Effector memory CD4-positive, alpha-beta T cell (primary cell): ENCODE results near the gene LCN2.

Experiments
- DNase-seq, 3 donors: peaks; one replicate each; pipeline ENCODE4 v3.0.0-alpha.2; 2020
- H3K27ac ChIP-seq: 2 replicates; pipeline ENCODE4 v1.7.0; 2013; ENCODE audit warnings: mild to moderate bottlenecking, low read length, moderate library complexity; ENCODE audit not compliant: insufficient read depth, poor library complexity, severe bottlenecking
- H3K27me3 ChIP-seq: replicated peaks from 2 replicates; pipeline ENCODE4 v1.7.0; 2013; ENCODE audit warnings: mild to moderate bottlenecking, low read length; ENCODE audit not compliant: insufficient read depth, control insufficient read depth, poor library complexity, severe bottlenecking
- H3K36me3 ChIP-seq: 2 replicates; pipeline ENCODE4 v1.7.0; 2013; ENCODE audit warnings: mild to moderate bottlenecking, low read length, moderate library complexity; ENCODE audit not compliant: control insufficient read depth, insufficient read depth
- H3K4me1 ChIP-seq: 2 replicates; pipeline ENCODE4 v1.7.0; 2013; ENCODE audit warnings: low read length, mild to moderate bottlenecking; ENCODE audit not compliant: control insufficient read depth, insufficient read depth, poor library complexity, severe bottlenecking
- H3K4me3 ChIP-seq: 2 replicates; pipeline ENCODE4 v1.7.0; 2013; ENCODE audit warnings: low read length, low read depth, mild to moderate bottlenecking; ENCODE audit not compliant: insufficient read depth, poor library complexity, severe bottlenecking
- H3K9me3 ChIP-seq: 2 replicates; pipeline ENCODE4 v1.7.0; 2013; ENCODE audit warnings: mild to moderate bottlenecking, low read length, moderate library complexity; ENCODE audit not compliant: control insufficient read depth

The LCN2 gene

DNA sequence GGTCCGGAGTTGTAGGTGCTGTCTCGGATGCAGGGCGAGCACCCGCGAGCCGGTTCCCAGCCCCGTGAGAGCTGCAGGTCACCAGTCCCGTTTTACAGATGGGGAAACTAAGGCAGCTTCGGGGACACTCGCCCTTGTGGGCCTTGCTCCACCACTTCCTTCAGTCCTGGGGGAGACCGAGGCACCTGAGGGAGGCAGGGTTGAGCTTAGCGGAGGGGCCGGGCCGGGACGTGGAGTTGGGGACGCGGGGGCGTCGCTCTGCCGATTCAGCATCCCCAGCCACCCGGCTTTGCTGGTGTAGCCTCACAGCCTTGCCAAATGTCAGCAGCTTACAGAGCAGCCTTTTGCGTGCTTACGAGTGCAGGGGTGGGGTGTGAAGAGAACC, 11.3 kb downstream of the LCN2 start:
- Histone ChIP-seq H3K27ac (peak overlapping the region; percentile 74), H3K4me3 (peak overlapping the region; percentile 91), H3K27me3 (no peaks in the 10 kb centered on the region), H3K36me3 (peaks cover 8% of the 10 kb centered on the region), H3K4me1 (peaks cover 14% of the 10 kb centered on the region), H3K9me3 (no peaks in the 10 kb centered on the region)
- no peak for DNase-seq

DNA sequence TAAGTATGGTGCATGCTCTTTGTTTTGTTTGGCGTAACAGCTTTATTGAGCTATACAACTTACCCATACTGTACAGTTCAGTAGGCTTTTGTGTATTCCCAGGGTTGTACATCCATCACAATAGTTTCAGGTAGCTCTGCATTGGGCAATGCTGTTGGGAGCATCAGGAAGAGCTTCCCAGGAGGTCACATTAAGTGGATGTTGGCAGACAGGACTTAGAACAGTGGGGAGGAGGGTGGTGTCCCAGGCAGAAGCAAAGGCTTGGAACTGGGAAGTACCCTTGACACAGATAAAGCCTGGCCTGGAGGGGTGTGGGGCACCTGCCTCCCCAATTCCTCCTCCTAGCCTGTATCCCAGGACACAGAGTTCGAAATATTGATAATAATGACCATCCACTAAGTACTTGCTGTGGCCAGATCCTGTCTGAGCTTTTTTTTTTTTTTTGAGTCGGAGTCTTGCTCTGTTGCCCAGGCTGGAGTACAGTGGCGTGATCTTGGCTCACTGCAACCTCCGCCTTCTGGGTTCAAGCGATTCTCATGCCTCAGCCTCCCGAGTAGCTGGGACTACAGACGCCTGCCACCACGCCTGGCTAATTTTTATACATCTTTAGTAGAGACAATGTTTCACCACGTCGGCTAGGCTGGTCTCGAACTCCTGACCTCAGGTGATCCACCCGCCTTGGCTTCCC, 12.1 kb downstream of the LCN2 start:
- no peak for DNase-seq
- no peak overlapping the region for H3K27ac ChIP-seq
- peaks cover 14% of the 10 kb centered on the region for H3K4me1 ChIP-seq
- peaks cover 9% of the 10 kb centered on the region for H3K36me3 ChIP-seq
- H3K27me3 ChIP-seq, result no peaks in the 10 kb centered on the region
- H3K9me3 ChIP-seq, result no peaks in the 10 kb centered on the region
- H3K4me3 ChIP-seq, result no peak overlapping the region

DNA sequence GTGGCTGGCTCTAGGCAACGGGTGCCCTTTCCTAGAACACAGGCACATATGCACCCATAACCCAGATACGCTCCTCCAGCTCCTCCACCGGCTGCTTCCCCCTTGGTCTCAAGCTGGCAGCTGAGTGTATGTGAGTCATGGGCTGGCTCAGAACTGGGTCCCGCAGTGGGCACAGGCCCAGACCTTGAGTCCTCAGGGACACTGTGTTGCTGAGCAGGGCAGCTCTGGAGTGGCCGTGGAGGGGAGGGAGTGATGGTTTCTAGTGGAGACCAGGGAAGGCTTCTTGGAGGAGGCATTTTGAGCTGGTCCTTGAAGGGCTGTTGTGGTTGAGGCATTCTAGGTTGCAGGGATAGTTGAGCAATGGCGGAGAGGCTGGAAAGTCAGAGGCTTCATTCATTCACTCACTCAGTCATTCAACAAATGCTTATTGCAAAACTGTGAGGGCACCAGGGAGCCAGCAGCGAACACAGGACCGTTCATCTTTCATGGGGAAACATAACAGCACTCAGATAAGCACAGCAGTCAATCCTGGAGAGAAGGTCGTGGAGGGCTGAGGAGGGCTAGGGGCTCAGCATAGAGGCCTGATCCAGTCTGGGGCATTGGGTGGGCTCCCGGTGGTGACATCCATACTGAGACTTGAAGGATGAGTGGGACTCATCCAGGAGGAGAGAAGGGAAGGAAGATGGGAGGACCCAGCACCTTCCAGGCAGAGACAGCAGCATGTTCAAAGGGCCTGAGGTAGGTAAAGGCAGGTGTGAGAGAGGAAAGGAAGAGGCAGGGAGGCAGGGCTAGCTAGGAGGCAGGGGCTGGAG, 13.2 kb downstream of the LCN2 start:
- Histone ChIP-seq H3K27ac (no peak overlapping the region), H3K36me3 (peaks cover 20% of the 10 kb centered on the region), H3K9me3 (no peaks in the 10 kb centered on the region), H3K4me1 (peaks cover 14% of the 10 kb centered on the region), H3K27me3 (no peaks in the 10 kb centered on the region), H3K4me3 (no peak overlapping the region)
- DNase-seq, result no peak

DNA sequence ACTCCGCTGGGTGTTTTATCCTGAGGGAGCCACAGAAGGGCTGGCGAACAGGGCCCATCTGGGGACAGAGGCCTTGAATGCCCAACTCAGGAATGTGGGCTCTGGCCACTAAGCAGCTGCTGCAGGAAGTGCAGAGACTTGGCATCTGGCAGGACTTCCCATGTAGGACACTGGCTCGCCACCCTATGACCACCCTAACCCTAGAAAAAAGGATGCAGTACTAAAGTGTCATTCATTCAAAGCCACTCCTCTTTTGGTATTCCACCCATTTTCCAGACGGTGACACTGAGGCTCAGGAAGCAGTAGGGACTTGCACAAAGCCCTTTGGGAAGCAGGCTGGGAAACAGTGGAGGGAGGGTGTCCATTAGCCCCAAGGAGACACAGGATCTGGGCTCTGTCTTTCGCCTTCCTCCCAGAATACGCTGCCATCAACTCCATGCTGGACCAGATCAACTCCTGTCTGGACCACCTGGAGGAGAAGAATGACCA, 13.8 kb downstream of the LCN2 start:
- peaks cover 20% of the 10 kb centered on the region for H3K36me3 ChIP-seq
- H3K4me1 ChIP-seq, result peaks cover 14% of the 10 kb centered on the region
- DNase-seq, result no peak

DNA sequence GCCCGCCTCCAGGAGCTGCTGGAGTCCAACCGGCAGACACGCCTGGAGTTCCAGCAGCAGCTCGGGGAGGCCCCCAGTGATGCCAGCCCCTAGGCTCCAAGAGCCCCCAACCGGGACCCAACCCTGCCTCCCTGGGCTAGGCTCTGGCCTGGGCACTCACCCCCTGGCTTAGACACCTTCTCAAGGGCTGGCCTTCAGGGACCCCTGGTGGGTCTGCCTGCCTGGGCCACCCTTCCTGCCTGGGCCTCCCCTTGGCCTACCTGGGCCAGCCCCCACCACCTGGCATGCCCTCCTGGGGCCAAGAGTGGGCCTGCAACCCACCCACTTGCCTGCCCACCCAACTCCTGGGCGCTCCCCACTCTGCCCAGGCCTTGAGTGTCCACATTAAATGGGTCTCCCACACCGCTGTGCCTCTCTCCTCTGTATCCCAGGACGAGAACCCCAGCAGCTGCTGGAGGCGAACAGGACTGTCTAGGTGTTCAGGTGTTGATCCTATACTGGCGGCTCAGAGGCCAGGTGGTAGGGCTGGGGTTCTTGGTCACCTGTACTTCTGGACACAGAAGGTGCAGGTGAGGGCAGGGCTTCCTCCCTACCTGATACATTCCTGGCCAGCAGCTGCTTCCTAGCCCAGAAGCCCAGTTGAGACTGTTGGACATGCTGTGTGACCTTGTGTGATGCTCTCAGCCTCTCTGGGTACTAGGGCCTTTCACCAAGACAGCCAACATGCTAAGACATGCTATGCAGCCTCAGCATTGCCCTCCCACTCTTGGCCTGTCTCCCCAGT, 14.5 kb downstream of the LCN2 start:
- H3K4me1 ChIP-seq, result peaks cover 14% of the 10 kb centered on the region
- DNase-seq, result no peak
- no peaks in the 10 kb centered on the region for H3K27me3 ChIP-seq
- peaks cover 20% of the 10 kb centered on the region for H3K36me3 ChIP-seq
- no peaks in the 10 kb centered on the region for H3K9me3 ChIP-seq
- no peak overlapping the region for H3K4me3 ChIP-seq
- H3K27ac ChIP-seq, result no peak overlapping the region

More for the DNA sequence above, 13.8 kb downstream of the LCN2 start:
- no peaks in the 10 kb centered on the region for H3K27me3 ChIP-seq
- H3K4me3 ChIP-seq, result no peak overlapping the region
- no peaks in the 10 kb centered on the region for H3K9me3 ChIP-seq
- H3K27ac ChIP-seq, result no peak overlapping the region

DNA sequence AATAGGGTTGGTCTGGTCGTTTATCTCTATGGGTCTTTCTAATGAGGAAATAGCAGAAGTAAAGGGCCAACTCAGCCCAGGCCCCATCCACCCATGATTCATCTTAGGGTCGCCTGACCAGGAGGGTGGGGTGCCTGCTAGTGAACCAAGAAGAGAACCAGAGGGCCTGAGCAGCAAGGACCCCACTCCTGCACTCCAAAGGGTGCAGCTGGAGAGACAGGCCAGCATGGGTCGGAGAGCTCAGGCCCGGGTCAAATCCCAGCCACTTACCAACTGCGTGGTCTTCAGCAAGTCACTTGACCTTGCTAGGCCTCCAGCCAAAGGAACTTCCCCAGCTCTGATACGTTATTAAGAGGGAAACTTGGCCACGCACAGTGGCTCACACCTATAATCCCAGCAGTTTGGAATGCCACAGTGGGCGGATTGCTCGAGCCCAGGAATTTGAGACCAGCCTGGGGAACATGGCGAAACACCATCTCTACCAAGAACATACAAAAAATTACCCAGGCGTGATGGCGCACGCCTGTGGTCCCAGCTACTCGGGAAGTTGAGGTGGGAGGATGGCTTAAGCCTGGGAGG, 15.1 kb downstream of the LCN2 start:
- H3K4me3 ChIP-seq, result no peak overlapping the region
- H3K36me3 ChIP-seq, result peaks cover 27% of the 10 kb centered on the region
- peaks cover 11% of the 10 kb centered on the region for H3K4me1 ChIP-seq
- no peaks in the 10 kb centered on the region for H3K9me3 ChIP-seq
- DNase-seq, result no peak
- no peak overlapping the region for H3K27ac ChIP-seq
- no peaks in the 10 kb centered on the region for H3K27me3 ChIP-seq

DNA sequence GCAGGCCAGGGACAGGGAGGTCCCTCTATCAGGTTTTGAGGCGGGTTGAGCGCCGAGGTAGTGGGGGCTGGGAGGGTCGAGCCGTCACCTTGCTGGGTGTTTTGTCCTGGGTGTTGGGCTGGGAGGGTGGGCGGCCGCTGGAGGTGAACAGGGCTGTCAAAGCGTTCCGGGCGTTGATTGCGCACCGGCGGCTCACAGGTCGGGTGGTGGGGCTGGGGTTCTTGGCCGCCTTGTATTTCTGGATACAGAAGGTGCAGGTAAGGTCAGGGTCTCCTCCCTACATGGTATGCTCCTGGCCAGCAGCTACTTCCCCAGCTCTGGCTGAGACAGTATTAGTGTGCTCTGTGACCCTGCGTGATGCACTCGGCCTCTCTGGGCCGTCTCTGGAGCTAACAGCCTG, 16.9 kb downstream of the LCN2 start:
- peaks cover 2% of the 10 kb centered on the region for H3K4me1 ChIP-seq
- no peak for DNase-seq
- no peaks in the 10 kb centered on the region for H3K9me3 ChIP-seq
- H3K27ac ChIP-seq, result no peak overlapping the region
- no peaks in the 10 kb centered on the region for H3K27me3 ChIP-seq
- H3K36me3 ChIP-seq, result peaks cover 37% of the 10 kb centered on the region
- H3K4me3 ChIP-seq, result no peak overlapping the region

DNA sequence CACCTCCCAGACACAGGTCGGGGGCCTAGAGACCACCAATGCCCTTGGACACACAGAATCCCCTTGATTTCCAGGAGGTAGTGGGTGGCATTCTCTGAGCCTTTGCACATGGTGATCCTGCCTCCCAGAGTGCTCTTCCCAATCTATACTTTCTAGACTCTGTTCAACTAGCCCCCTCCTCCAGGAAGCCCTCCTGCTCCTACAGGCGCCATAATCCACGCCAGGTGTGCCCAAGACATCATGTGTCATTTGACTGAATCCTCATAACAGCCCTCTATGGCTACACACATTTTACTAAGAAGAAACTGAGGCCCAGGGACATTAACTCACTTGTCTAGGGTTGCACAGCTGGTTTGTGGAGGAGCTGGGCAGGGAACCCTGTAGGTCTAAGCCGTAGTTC, 18.0 kb downstream of the LCN2 start:
- Histone ChIP-seq H3K36me3 (peaks cover 37% of the 10 kb centered on the region), H3K27ac (no peak overlapping the region), H3K4me3 (no peak overlapping the region), H3K4me1 (no peaks in the 10 kb centered on the region), H3K9me3 (no peaks in the 10 kb centered on the region), H3K27me3 (no peaks in the 10 kb centered on the region)
- no peak for DNase-seq

DNA sequence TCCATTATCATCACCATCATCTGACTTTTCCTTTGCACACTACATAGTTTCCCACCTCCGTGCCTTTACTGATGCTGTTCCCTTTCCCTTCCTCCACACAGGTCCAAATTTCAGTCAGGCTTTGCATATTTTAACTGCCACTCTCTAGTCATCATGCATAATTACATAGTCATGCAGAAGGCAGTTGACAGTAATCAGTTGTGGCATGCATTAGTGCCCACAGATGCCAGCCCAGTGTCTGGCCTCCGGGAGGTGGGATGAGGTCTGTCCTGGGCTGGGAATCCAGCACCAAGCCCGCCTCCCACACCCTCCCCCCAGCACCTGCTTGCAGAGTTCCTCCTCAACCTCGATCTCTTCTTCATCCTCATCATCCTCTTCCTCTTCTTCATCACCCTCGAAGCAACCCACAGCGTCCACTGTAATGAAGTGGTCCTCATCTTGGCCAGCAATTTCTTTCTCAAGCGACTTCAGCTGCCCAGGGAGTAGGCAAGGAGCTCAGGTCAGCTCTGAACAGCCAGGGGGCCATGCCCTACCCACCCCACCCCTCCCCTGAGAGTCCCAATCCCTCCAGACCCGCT, 19.6 kb downstream of the LCN2 start:
- H3K27me3 ChIP-seq, result no peaks in the 10 kb centered on the region
- H3K27ac ChIP-seq, result no peak overlapping the region
- DNase-seq, result no peak
- no peaks in the 10 kb centered on the region for H3K9me3 ChIP-seq
- H3K36me3 ChIP-seq, result peaks cover 37% of the 10 kb centered on the region
- no peaks in the 10 kb centered on the region for H3K4me1 ChIP-seq
- no peak overlapping the region for H3K4me3 ChIP-seq
